H1 (cell line): ENCODE results near the gene PAQR8. TPM values are rescaled to one million over a fixed set of nuclear protein-coding genes. Genes with fewer than 3 reads are reported as not detected.
A peak's percentile ranks its signal among the peaks of the same experiment; 100 is the strongest.

Experiments
- RAD21 ChIP-seq, 2 experiments: IDR thresholded peaks in 1 of 2; conservative IDR thresholded peaks in 1 of 2; 2 replicates each; pipeline ENCODE4 v1.6.1; 2011; ENCODE audit warnings: low read depth in 2 of 2, low read length in 2 of 2, improper control_type of control experiment in 1 of 2, inconsistent platforms in 1 of 2, mild to moderate bottlenecking in 1 of 2, moderate library complexity in 1 of 2
- SP1 ChIP-seq: IDR thresholded peaks from 2 replicates; pipeline ENCODE4 v1.6.1; 2011; ENCODE audit warnings: low read depth, low read length
- SRF ChIP-seq: IDR thresholded peaks from 2 replicates; pipeline ENCODE4 v1.6.1; 2011; ENCODE audit warnings: mild to moderate bottlenecking, low read depth, low read length, moderate library complexity
- polyA plus RNA-seq, 7 experiments: library from polyadenylated mRNA; depleted of rRNA in 3 of 7; stranded (reverse) in 5 of 7; unstranded in 2 of 7; fragments of >200 nt in 5 of 7; fragments of 200-250 nt in 2 of 7; gene quantifications; 1 replicate in 5 of 7; 2 replicates in 1 of 7; 4 replicates in 1 of 7; pipeline versions ENCODE4 v1.2.1 to v1.2.3, GENCODE V29; 2011 to 2013; ENCODE audit warnings: missing spikeins in 2 of 7, mixed read lengths in 2 of 7
- total RNA-seq: library from RNA; stranded (reverse); fragmentation: NEBNext Ultra II Directional; extraction: Animal tissue kit (Norgen Biotek cat#: 25700); gene quantifications from 2 replicates; pipeline ENCODE4 v1.2.1, GENCODE V29; 2021
- TF ChIP-seq, protein P1 (sequence below): IDR thresholded peaks from 2 replicates; pipeline ENCODE4 v1.6.1; 2012; ENCODE audit warnings: inconsistent platforms

Gene PAQR8
- total and polyA plus RNA-seq, 2 of the 8 experiments (the other 6 are each of a cell fraction or from before 2014, with no cell fraction given), result 7.6 to 9.6 TPM

- TF ChIP-seq, protein P1, sequence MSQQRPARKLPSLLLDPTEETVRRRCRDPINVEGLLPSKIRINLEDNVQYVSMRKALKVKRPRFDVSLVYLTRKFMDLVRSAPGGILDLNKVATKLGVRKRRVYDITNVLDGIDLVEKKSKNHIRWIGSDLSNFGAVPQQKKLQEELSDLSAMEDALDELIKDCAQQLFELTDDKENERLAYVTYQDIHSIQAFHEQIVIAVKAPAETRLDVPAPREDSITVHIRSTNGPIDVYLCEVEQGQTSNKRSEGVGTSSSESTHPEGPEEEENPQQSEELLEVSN, result no peak
- TF ChIP-seq RAD21 (IDR thresholded peaks at IDR 0.05 in 1 of 2, conservative IDR thresholded peaks at IDR 0.05 in 1 of 2; ENCODE audit: low read depth in 2 of 2, low read length in 2 of 2), result peak; percentile 89 to 92
- no peak for TF ChIP-seq SRF
- TF ChIP-seq SP1, result no peak
Measured at GRCh38 chr6:52416629-52417151, 54.7 kb downstream of the PAQR8 start (continued).
